Limb (tissue), 2 donors: Measurements from ENCODE around the gene PRR5.

Source experiments
- DNase-seq, 2 donors: peaks; one replicate each; pipeline ENCODE4 v3.0.0-alpha.2; 2016; ENCODE audit errors: extremely low spot score in 2 of 2

The PRR5 gene

DNA sequence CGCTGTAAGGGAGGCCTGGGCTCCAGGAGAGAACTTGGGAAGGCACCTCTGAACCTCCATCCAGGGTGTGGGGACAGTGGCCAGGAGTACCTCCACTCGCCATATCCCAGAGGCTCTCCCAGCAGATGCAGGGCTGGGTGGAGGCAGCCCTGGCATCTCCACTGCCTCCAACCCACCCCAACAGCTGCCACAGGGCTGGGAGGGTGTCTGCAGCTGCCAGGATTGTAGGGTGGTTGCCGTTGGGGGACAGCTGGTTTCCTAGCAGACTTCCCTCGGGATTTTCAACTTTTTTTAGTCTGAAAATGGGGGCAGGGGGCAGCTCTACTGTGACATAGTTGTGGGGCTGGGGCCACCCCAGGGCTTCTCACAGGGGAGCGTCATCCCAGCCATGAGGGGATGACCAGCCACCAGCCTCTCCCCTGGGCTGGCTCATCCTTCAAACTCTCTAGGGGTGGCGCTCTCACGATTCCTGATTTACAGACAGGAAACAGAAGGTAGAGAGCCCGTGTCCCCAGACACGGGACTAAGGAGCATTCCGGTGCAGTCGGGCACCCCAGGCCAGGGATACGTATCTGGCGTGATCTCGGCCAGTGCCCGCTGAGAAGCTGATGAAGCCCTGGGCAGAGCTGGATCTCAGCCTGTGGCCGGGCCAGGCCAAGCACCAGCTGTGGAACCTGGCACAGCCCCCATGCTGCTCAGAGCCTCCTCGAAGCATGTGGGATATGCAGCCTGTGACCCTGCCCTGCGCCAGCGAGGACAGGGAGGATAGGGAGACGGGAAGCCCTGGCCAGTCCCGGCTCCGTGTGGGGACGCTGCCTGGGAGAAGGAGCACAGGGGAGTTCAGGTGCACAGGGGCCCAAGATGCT lies 9.9 kb downstream of the PRR5 start:
- DNase-seq: no peak

DNA sequence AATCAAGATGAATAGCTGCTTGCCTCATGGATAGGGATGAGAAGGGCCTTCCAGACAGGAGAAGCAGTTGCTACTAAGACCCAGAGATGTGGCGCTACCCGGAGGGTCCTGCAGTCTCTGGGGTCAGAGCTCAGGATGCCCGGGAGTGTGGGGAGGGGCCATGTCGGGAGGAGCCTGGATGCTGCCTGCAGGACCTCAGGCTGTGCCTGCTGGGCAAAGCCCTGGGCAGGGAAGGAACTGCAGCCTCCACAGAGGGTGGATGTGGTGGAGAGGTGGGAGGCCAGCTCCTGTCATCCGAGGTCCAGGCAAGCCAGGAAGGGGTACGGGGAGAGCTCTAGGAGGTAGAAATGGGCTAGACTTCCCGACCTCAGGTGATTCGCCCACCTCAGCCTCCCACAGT lies 11.0 kb downstream of the PRR5 start:
- DNase-seq: no peak

DNA sequence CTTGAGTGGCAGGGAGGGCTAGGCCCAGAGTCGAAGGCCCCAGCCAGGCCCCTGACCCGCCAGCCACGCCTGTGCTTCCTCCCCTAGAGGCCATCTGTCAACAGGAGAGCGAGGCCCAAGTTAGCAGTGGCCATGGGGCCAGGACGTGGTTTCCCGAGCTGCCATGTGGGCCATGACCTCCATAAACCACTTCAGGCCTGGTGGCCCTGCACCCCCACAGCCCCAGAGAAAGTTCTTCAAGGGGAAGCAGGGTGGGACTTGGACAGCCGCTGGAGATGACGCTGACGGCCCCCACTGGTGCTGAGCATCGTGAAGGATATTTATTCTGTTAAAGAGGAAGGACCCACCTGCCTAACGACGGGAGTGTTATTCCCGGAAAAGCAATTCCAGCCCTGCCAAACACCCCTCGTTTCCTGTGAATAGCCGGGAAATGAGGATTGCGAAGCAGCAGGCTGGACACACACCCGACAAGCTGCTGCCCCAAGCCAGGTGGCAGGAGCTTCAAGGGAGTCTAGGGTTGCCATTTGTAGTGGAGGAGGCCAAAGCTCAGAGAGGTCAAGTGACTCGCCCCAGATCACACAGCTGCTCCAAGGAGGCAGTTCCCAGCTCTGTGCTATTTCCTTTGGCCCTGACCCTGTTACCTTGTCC lies 12.8 kb downstream of the PRR5 start:
- DNase-seq: no peak

- DNase-seq: no peak
Measured at GRCh38 chr22:44718418-44718817, 16.4 kb downstream of the PRR5 start.

DNA sequence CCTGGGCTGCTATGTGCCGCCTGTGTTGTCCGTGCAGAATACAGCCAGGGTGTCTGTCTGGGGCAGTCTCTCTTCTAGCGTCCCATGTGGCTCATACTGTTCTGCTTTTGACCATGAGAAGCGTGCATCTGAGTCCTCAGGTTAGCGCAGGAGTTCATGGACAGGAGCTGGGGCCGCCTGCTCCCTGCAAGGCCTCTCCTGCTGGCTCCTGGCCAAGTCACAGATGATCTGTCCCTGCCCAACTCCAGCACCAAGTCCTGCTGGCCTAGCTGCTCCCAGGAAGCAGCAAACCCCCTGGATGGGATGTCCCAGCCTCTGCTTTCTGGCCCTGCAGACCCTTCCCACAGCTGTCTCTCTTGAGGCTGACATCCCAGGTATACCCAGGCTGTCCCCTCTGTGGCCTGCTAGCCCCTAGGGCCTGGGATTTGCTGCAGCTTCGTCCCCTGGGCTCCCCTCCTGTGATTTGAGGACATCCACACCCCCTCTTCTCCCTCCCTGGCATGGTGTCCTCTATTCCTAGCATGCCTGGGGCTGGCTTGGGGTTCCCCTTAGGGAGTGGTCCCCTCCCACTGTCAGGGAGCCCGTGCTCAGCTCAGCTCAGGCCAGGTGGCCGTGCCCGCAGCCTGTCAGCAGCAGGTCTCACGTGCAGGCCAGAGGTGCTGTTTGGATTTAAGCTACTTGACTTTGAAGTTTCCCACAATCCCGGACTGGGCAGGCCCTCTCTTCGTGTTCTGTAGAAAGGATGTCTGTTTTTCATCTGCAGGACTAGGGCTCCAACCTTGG lies 17.8 kb downstream of the PRR5 start:
- DNase-seq: peak in 1 of 2 donors; percentile 52

- DNase-seq: no peak
Measured at GRCh38 chr22:44721213-44721612, 19.2 kb downstream of the PRR5 start.

- DNase-seq: no peak
Measured at GRCh38 chr22:44722611-44723010, 20.6 kb downstream of the PRR5 start.

DNA sequence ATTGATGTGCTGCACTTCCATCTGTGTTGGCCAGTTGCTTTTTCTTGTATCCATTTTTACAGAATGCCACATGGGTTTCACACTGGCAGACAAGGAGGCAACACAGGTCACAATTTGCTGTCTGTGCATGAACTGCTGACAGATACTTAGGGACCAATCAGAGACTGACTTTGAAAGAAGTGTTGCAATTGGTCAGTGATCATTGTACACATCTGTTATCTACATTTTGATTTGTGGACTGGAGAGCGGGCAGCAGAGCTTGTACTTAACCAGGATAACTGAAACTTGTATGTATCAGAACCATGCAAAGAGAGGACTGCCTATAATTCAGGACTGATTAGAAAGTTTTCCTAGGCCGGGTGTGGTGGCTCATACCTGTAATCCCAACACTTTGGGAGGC lies 21.8 kb downstream of the PRR5 start:
- no peak for DNase-seq

GRCh38 chr22:44724416-44724815 lies 22.4 kb downstream of the PRR5 start:
- DNase-seq: no peak

DNA sequence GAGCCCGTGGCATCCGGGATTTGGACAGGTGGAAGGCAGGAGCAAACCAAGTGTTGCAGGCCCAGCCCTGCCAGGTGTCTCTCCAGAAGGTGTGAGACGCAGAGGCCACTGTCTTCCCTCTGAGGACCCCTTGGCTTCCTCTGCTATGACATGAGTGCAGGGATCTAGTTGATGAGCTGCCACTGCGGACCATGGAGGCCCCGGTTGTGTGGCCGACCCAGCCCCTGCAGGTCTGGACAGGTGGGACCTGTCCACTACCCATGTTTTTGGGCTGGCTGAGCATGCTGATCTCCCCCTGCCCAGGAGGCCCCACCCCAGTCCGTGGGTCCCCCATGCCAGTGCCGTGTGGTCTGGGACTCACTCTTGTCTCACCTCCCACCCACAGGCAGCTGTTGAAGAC lies 22.9 kb downstream of the PRR5 start:
- DNase-seq: no peak

DNA sequence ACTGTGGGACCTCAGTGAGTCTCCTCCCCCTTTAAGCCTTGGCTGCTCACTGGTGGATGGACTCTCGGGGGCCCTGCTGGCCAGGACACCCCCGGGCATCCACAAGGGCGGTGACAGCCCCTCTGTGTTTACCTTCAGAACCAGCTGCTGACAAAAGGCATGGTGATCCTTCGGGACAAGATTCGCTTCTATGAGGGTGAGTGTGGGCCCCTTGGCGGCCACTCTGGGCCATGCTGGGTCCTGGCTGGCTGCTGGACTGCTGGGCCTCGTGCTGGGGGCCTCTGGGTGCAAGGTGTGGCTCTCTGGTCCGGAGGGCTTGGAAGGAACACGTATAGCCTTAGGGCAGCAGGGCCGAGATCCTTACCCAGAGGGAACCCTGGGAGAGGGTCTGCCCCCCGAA lies 24.4 kb downstream of the PRR5 start:
- DNase-seq: no peak

GRCh38 chr22:44727148-44727547 lies 25.1 kb downstream of the PRR5 start:
- no peak for DNase-seq

GRCh38 chr22:44727709-44728108 lies 25.7 kb downstream of the PRR5 start:
- no peak for DNase-seq

- DNase-seq: peak; percentile 38 to 43
Measured at GRCh38 chr22:44728761-44729324, 26.8 kb downstream of the PRR5 start.

GRCh38 chr22:44729391-44730021 lies 27.5 kb downstream of the PRR5 start:
- DNase-seq: peak; percentile 83

DNA sequence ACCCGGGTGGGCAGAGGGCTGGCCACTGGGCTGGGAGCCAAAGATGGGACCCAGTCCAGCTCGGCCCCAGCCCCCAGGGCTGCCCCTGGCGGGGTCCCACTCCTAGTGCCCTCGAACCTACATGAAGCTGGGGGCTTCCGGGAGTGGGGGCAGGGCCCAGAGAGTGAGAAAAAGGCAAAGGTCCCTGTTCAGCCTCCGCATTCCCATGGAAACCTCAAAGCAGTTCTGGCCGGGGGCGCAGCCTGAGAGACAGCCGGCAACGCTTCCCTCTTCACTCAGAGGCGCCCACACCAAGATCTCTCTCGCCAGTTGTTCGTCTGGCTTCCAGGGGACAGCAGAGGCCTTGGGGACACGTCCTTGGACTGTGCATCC lies 28.0 kb downstream of the PRR5 start:
- no peak for DNase-seq

DNA sequence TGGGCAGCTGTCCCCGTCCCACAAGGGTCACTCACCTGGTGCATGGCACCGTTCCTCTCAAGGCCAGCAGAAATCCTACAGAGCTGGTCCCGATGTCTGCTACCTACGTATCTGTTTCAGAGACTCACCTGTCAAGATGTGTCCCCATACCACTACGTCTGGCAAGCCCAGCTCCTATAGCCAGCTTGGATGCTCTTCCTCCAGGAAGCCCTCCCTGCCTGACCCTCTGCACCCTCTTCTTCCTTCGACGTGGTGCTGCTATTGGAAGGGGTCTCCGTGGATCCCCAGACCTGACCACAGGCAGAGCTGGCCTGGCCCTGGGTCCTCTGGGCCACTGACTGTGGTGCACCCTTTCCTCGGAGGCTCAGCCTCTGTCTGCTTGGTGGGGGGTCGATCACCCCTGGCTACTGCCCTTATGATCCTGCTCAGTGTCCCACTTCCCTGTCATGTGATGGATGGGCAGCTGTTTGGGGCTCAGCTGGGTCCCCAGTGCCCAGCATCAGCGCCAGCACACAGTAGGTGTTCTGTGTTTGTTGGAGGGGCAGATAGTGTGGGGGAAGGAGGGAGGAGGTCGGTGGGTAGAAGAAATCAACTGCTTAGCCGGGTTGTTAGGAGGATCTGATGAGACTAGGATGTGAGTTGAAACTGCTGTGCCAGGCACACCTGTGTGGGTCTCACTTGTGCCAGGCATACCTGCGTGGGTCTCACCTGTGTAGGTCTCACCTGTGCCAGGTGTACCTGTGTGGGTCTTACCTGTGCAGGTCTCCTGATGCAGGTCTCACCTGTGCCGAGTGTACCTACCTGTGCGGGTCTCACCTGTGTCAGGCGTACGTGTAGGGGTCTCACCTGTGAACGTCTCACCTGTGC lies 28.7 kb downstream of the PRR5 start:
- no peak for DNase-seq

DNA sequence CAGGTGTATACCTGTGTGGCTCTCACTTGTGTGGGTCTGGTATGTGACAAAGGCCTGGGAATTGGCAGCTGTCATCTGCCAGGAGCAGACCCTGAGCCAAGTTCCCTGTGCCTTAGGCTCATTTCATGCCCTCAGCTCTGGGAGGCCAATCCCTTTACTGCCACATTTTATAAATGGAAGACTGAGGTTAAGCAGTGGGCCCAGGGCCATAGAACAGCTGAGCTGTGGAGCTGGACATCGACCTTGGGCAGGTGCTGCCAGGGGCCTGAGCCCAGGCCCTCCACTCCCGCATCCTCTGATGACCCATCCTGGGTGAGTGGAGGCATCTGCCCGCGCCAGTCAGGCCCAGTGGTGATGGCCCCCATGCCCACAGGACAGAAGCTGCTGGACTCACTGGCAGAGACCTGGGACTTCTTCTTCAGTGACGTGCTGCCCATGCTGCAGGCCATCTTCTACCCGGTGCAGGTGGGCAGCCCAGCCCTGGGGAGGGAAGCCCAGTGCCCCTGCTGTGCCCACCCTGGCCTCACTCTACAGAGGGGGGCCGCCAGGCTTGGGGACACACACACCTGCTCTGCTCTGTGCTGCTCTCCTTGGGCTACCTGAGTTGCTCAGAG lies 29.5 kb downstream of the PRR5 start:
- DNase-seq: no peak

DNA sequence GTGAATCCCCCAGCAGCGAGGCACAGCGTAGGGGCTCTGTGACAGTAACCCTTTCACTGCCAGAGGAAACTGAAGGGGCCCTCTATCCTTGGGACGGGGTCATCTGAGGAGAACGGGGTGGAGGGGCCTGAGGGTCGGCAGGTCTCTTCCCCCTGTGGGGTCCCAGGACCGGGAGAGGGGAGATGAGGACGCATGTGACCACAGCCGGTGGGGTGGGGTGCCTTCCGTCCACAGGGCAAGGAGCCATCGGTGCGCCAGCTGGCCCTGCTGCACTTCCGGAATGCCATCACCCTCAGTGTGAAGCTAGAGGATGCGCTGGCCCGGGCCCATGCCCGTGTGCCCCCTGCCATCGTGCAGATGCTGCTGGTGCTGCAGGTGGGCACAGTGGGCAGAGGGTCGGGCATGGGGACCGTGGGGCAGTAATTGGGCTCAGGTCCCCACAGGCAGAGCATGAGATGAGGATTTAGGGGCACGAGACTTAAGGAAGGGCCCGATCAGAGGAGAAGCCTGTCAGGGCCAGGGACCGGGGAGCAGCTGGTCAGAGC lies 30.1 kb downstream of the PRR5 start:
- DNase-seq: no peak

DNA sequence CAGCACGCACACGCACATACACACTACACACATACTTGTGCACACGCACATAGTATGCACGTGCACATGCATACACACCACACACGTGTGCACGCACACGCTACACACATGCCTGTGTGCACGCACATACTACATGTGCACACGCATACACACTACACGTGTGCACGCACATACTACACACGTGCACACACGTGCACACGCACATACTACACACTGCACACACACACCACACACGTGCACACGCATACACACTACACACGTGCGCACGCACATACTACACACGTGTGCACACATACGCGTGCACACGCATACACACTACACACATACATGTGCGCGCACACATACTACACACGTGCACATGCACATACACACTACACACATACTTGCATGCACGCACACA lies 30.7 kb downstream of the PRR5 start:
- DNase-seq: no peak
